ENCODE data around the gene CAMSAP3. TPM values are rescaled to one million over a fixed set of nuclear protein-coding genes. Genes with fewer than 3 reads are reported as not detected.

Gene CAMSAP3
- total and polyA plus RNA-seq, 7 experiments from 2014 or later, result 0.06 to 0.76 (median 0.20) TPM; not detected in 1

DNA sequence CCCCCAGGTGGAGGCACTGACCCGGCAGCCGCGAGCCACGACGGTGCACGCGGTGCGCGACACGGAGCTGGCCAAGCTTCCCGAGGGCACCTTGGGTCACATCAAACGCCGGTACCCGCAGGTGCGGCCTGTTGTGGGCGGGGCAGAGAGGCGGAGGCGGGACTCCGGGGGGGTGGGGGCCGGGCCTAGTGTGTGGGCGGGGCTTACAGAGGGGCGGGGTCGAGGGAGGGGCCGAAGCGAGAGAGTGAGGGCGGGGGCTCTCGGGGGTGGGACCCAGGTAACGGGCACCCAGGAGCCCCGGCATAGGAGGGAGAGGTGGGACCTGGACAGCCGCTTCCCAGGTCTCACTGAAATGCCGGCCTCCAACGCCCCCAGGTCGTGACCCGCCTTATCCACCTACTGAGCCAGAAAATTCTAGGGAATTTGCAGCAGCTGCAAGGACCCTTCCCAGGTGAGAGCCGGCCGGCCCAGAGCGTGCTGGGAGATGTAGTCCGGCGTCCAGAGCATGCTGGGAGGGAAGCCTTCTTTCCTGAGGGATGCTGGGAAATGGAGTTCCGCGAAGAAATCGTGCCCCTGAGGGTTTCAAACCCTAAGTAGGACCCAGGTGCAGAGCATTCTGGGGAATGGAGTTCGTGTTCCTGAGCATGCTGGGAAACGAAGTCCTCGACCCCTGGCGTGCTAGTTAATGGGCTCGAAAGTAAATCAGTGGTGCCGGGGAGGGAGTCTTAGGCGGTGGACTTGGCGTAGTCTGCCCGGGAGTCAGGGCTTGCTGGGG, 44.5 kb upstream of the CAMSAP3 start:
- Mint-ChIP-seq H3K9me3 (no peaks in the 10 kb centered on the region), H3K4me1 (peaks cover 4 to 8% (median 4%) of the 10 kb centered on the region in 7 donors), H3K27ac (peak overlapping the region in 1 of 9 donors; percentile 32), H3K4me3 (peak overlapping the region in 4 of 10 donors; percentile 35 to 74 (median 44)), H3K27me3 (no peaks in the 10 kb centered on the region), H3K36me3 (peaks cover 0 to 17% (median 8%) of the 10 kb centered on the region in 5 donors)
- intact Hi-C loops (cut with micrococcal nuclease), result no loop called here
- Histone ChIP-seq H3K4me1 (ENCODE audit: control insufficient read depth in 2 of 2, insufficient read depth in 2 of 2, low read length in 2 of 2) (no peaks in the 10 kb centered on the region), H3K27ac (ENCODE audit: low read depth, low read length) (no peak overlapping the region), H3K9me3 (ENCODE audit: control insufficient read depth in 2 of 3, low read length in 3 of 3) (no peaks in the 10 kb centered on the region), H3K36me3 (ENCODE audit: control insufficient read depth in 2 of 3, insufficient read depth in 3 of 3, low read length in 3 of 3) (peaks cover 0 to 41% (median 4%) of the 10 kb centered on the region in 3 experiments), H3K4me3 (ENCODE audit: low read length) (no peak overlapping the region), H3K27me3 (ENCODE audit: control insufficient read depth in 2 of 2, insufficient read depth in 2 of 2, low read length in 2 of 2) (no peaks in the 10 kb centered on the region)
- DNase-seq, result peak in 6 of 9 donors; percentile 21 to 56 (median 42)
- peak; percentile 76 for ATAC-seq
- CTCF ChIA-PET, result interaction anchor here (1.4 kb wide), 1 partner anchor 17 kb away, joined by 6 read pairs; no protein-coding TSS in a partner anchor
- POLR2A ChIA-PET, result no interaction called here

DNA sequence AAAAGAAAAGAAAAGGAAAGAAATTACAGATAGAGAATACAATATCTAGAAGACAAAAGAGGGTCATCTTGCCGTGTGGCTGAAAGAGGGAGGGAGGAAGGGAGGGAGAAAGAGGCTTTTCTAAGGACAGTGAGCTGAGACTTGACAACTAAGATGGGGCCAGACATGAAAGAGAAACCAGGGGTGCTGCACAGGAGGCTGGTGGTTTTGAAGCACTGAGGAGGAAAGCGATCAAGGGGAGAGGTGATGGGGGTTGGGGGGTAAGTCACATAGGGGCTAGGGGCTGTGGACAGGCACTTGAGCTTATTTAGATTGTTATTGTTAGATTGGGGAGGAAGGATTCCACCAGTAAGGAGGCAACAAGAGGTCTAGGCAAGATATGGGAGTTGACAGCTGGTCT, 42.9 kb upstream of the CAMSAP3 start:
- no peak overlapping the region for H3K4me3 ChIP-seq (ENCODE audit: low read length)
- no peak overlapping the region for H3K4me3 Mint-ChIP-seq
- intact Hi-C loops (cut with micrococcal nuclease), result no loop called here
- H3K27ac Mint-ChIP-seq, result peak overlapping the region in 1 of 9 donors; percentile 21
- POLR2A ChIA-PET, result interaction anchor here (0.5 kb wide), 1 partner anchor 57 kb away, joined by 3 read pairs; no protein-coding TSS in a partner anchor
- no peaks in the 10 kb centered on the region for H3K9me3 ChIP-seq (ENCODE audit: control insufficient read depth in 2 of 3, low read length in 3 of 3)
- DNase-seq, result no peak
- peaks cover 0 to 55% (median 8%) of the 10 kb centered on the region in 3 experiments for H3K36me3 ChIP-seq (ENCODE audit: control insufficient read depth in 2 of 3, insufficient read depth in 3 of 3, low read length in 3 of 3)
- peaks cover 0 to 22% (median 9%) of the 10 kb centered on the region in 5 donors for H3K36me3 Mint-ChIP-seq
- no peaks in the 10 kb centered on the region for H3K4me1 ChIP-seq (ENCODE audit: control insufficient read depth in 2 of 2, insufficient read depth in 2 of 2, low read length in 2 of 2)
- peaks cover 4 to 6% (median 4%) of the 10 kb centered on the region in 7 donors for H3K4me1 Mint-ChIP-seq
- H3K27ac ChIP-seq (ENCODE audit: low read depth, low read length), result no peak overlapping the region
- ATAC-seq, result no peak
- CTCF ChIA-PET, result no interaction called here
- no peaks in the 10 kb centered on the region for H3K9me3 Mint-ChIP-seq
- no peaks in the 10 kb centered on the region for H3K27me3 ChIP-seq (ENCODE audit: control insufficient read depth in 2 of 2, insufficient read depth in 2 of 2, low read length in 2 of 2)
- H3K27me3 Mint-ChIP-seq, result no peaks in the 10 kb centered on the region

DNA sequence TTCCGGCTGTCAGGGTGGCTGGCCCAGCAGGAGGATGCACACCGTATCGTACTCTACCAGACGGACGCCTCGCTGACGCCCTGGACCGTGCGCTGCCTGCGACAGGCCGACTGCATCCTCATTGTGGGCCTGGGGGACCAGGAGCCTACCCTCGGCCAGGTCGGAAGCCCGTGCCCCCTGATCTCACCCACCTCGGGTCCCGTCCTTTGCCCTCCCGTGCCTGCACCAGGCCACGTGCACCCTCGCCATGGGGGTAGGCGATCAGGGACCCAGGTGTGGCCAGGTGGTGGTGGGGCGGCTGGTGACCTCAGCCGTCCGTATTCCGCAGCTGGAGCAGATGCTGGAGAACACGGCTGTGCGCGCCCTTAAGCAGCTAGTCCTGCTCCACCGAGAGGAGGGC, 41.1 kb upstream of the CAMSAP3 start:
- Mint-ChIP-seq H3K4me1 (peaks cover 4 to 6% (median 4%) of the 10 kb centered on the region in 7 donors), H3K9me3 (no peaks in the 10 kb centered on the region), H3K27ac (no peak overlapping the region), H3K4me3 (no peak overlapping the region), H3K36me3 (peaks cover 0 to 34% (median 16%) of the 10 kb centered on the region in 5 donors), H3K27me3 (no peaks in the 10 kb centered on the region)
- Histone ChIP-seq H3K4me1 (ENCODE audit: control insufficient read depth in 2 of 2, insufficient read depth in 2 of 2, low read length in 2 of 2) (no peaks in the 10 kb centered on the region), H3K4me3 (ENCODE audit: low read length) (no peak overlapping the region), H3K9me3 (ENCODE audit: control insufficient read depth in 2 of 3, low read length in 3 of 3) (no peaks in the 10 kb centered on the region), H3K36me3 (ENCODE audit: control insufficient read depth in 2 of 3, insufficient read depth in 3 of 3, low read length in 3 of 3) (peaks cover 0 to 72% (median 8%) of the 10 kb centered on the region in 3 experiments), H3K27ac (ENCODE audit: low read depth, low read length) (no peak overlapping the region), H3K27me3 (ENCODE audit: control insufficient read depth in 2 of 2, insufficient read depth in 2 of 2, low read length in 2 of 2) (no peaks in the 10 kb centered on the region)
- POLR2A ChIA-PET, result interaction anchor here (0.6 kb wide), 1 partner anchor 468 kb away, joined by 3 read pairs; no protein-coding TSS in a partner anchor
- CTCF ChIA-PET, result no interaction called here
- intact Hi-C loops (cut with micrococcal nuclease), result no loop called here
- ATAC-seq (no peak), DNase-seq (no peak)

DNA sequence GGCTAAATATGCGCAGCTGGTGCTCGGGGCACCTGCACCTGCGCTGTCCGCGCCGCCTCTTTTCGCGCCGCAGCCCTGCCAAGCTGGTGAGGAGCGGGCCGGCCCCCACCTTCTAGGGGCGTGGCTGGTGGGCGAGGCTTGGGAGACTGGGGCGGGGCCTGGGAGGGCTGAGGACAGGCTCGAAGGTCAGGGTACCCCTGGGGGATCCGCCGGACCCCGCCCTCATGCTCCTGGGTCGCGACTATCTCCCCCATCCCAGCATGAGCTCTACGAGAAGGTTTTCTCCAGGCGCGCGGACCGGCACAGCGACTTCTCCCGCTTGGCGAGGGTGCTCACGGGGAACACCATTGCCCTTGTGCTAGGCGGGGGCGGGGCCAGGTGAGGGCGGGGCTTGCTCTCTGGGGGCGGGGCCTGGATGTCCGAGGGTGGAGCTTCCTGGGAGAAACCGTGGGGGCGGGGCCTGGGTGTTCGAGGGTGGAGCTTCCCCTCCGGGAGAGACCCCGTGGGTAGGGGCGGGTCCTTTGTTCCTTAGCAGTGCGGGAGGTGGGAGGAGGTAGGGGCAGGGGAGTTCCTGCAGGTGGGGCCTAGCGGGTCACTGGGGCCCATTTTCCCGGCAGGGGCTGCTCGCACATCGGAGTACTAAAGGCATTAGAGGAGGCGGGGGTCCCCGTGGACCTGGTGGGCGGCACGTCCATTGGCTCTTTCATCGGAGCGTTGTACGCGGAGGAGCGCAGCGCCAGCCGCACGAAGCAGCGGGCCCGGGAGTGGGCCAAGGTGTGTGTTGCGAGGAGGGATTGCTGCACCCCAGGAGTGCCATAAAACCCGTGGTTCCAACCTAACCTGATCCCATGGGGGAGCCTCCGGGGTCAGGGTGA, 40.4 kb upstream of the CAMSAP3 start:
- H3K4me1 Mint-ChIP-seq, result peaks cover 4 to 6% (median 4%) of the 10 kb centered on the region in 7 donors
- ATAC-seq, result peak; percentile 42

DNA sequence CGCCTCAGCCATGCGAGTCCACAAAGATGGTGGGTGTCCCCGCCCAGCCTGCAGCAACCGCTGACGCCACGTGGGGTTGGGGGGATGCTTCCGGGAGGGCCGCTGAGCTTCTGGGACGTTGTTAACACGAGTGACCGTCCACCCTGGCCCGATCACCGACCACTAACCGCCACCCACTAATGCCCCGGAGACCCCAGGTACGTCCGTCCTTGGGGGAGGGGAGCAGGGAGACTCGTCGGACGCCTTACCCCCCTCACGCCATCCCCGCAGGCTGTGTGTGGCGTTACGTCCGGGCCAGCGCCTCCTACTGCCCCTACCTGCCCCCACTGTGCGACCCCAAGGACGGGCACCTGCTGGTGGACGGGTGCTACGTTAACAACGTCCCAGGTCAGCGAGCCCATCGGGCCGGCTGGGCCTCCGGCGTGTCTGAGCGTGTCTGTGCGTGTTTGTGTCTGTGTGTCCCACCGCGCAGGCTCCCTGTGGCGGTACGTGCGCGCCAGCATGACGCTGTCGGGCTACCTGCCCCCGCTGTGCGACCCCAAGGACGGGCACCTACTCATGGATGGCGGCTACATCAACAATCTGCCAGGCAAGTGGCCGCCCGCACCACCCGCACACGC, 38.9 kb upstream of the CAMSAP3 start:
- CTCF ChIA-PET, result no interaction called here
- Mint-ChIP-seq H3K4me3 (no peak overlapping the region), H3K36me3 (peaks cover 4 to 32% (median 20%) of the 10 kb centered on the region in 5 donors), H3K27ac (no peak overlapping the region), H3K4me1 (peaks cover 0 to 6% (median 0%) of the 10 kb centered on the region in 7 donors), H3K9me3 (peaks cover 0 to 4% (median 0%) of the 10 kb centered on the region in 11 donors), H3K27me3 (no peaks in the 10 kb centered on the region)
- POLR2A ChIA-PET, result no interaction called here
- DNase-seq (no peak), ATAC-seq (no peak)
- Histone ChIP-seq H3K27me3 (ENCODE audit: control insufficient read depth in 2 of 2, insufficient read depth in 2 of 2, low read length in 2 of 2) (no peaks in the 10 kb centered on the region), H3K9me3 (ENCODE audit: control insufficient read depth in 2 of 3, low read length in 3 of 3) (no peaks in the 10 kb centered on the region), H3K27ac (ENCODE audit: low read depth, low read length) (no peak overlapping the region), H3K36me3 (ENCODE audit: control insufficient read depth in 2 of 3, insufficient read depth in 3 of 3, low read length in 3 of 3) (peaks cover 0 to 75% (median 8%) of the 10 kb centered on the region in 3 experiments), H3K4me1 (ENCODE audit: control insufficient read depth in 2 of 2, insufficient read depth in 2 of 2, low read length in 2 of 2) (no peaks in the 10 kb centered on the region), H3K4me3 (ENCODE audit: low read length) (no peak overlapping the region)
- intact Hi-C loops (cut with micrococcal nuclease), result no loop called here

More for the DNA sequence above, 40.4 kb upstream of the CAMSAP3 start:
- Histone ChIP-seq H3K9me3 (ENCODE audit: control insufficient read depth in 2 of 3, low read length in 3 of 3) (no peaks in the 10 kb centered on the region), H3K4me3 (ENCODE audit: low read length) (no peak overlapping the region), H3K27ac (ENCODE audit: low read depth, low read length) (no peak overlapping the region), H3K36me3 (ENCODE audit: control insufficient read depth in 2 of 3, insufficient read depth in 3 of 3, low read length in 3 of 3) (peaks cover 0 to 70% (median 8%) of the 10 kb centered on the region in 3 experiments), H3K27me3 (ENCODE audit: control insufficient read depth in 2 of 2, insufficient read depth in 2 of 2, low read length in 2 of 2) (no peaks in the 10 kb centered on the region), H3K4me1 (ENCODE audit: control insufficient read depth in 2 of 2, insufficient read depth in 2 of 2, low read length in 2 of 2) (no peaks in the 10 kb centered on the region)
- Mint-ChIP-seq H3K27ac (no peak overlapping the region), H3K9me3 (peaks cover 0 to 1% (median 0%) of the 10 kb centered on the region in 11 donors), H3K36me3 (peaks cover 1 to 31% (median 18%) of the 10 kb centered on the region in 5 donors), H3K27me3 (no peaks in the 10 kb centered on the region), H3K4me3 (no peak overlapping the region)
- ChIA-PET POLR2A (interaction anchor here (0.6 kb wide), 1 partner anchor 469 kb away, joined by 3 read pairs; no protein-coding TSS in a partner anchor), CTCF (no interaction called here)
- no peak for DNase-seq
- intact Hi-C loops (cut with micrococcal nuclease), result no loop called here

DNA sequence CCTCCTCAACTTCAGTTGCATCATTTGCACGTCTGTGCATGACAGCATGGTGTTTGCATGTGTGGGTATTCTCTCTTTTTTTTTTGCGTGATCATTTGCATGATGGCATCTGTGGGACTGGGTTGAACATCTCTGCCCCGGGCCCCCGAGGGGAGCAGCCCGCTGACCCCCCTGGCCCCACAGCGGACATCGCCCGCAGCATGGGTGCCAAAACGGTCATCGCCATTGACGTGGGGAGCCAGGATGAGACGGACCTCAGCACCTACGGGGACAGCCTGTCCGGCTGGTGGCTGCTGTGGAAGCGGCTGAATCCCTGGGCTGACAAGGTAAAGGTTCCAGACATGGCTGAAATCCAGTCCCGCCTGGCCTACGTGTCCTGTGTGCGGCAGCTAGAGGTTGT, 37.0 kb upstream of the CAMSAP3 start:
- Mint-ChIP-seq H3K4me1 (peaks cover 0 to 2% (median 0%) of the 10 kb centered on the region in 7 donors), H3K9me3 (peaks cover 0 to 4% (median 0%) of the 10 kb centered on the region in 11 donors), H3K4me3 (no peak overlapping the region), H3K27ac (no peak overlapping the region), H3K27me3 (no peaks in the 10 kb centered on the region), H3K36me3 (peaks cover 4 to 29% (median 13%) of the 10 kb centered on the region in 5 donors)
- ChIA-PET POLR2A (no interaction called here), CTCF (no interaction called here)
- Histone ChIP-seq H3K9me3 (ENCODE audit: control insufficient read depth in 2 of 3, low read length in 3 of 3) (no peaks in the 10 kb centered on the region), H3K4me3 (ENCODE audit: low read length) (no peak overlapping the region), H3K27me3 (ENCODE audit: control insufficient read depth in 2 of 2, insufficient read depth in 2 of 2, low read length in 2 of 2) (no peaks in the 10 kb centered on the region), H3K36me3 (ENCODE audit: control insufficient read depth in 2 of 3, insufficient read depth in 3 of 3, low read length in 3 of 3) (peaks cover 0 to 69% (median 8%) of the 10 kb centered on the region in 3 experiments), H3K27ac (ENCODE audit: low read depth, low read length) (no peak overlapping the region), H3K4me1 (ENCODE audit: control insufficient read depth in 2 of 2, insufficient read depth in 2 of 2, low read length in 2 of 2) (no peaks in the 10 kb centered on the region)
- ATAC-seq, result no peak
- intact Hi-C loops (cut with micrococcal nuclease), result no loop called here
- no peak for DNase-seq

All from naive thymus-derived CD4-positive, alpha-beta T cell (primary cell).